ENCODE measurements around the gene SLC9A7.

- TF ChIP-seq CHD2 (IDR thresholded peaks at IDR 0.05; ENCODE audit: low read length, partially characterized antibody) (no peak), JUN (IDR thresholded peaks at IDR 0.05) (no peak), CTCF (IDR thresholded peaks at IDR 0.05) (no peak), TFCP2L1 (CRISPR knock-in tag; IDR thresholded peaks at IDR 0.05) (no peak), REST (IDR thresholded peaks at IDR 0.05) (no peak), EP300 (IDR thresholded peaks at IDR 0.05) (no peak), POLR2A (IDR thresholded peaks at IDR 0.05; ENCODE audit: low read length) (no peak), ATOH8 (CRISPR knock-in tag; IDR thresholded peaks at IDR 0.05; ENCODE audit: low read depth) (no peak), RCOR1 (IDR thresholded peaks at IDR 0.05; ENCODE audit: low read depth, low read length) (no peak), BHLHE40 (IDR thresholded peaks at IDR 0.05; ENCODE audit: low read depth, low read length) (no peak), RNF2 (IDR thresholded peaks at IDR 0.05; ENCODE audit: borderline replicate concordance, low read depth) (no peak), MYC (IDR thresholded peaks at IDR 0.05; ENCODE audit: borderline replicate concordance, low read length) (no peak), CBX2 (IDR thresholded peaks at IDR 0.05; ENCODE audit: borderline replicate concordance, low read depth) (no peak)
- TF ChIP-seq, protein P1, sequence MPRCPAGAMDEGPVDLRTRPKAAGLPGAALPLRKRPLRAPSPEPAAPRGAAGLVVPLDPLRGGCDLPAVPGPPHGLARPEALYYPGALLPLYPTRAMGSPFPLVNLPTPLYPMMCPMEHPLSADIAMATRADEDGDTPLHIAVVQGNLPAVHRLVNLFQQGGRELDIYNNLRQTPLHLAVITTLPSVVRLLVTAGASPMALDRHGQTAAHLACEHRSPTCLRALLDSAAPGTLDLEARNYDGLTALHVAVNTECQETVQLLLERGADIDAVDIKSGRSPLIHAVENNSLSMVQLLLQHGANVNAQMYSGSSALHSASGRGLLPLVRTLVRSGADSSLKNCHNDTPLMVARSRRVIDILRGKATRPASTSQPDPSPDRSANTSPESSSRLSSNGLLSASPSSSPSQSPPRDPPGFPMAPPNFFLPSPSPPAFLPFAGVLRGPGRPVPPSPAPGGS (IDR thresholded peaks at IDR 0.05), result no peak
These were observed 115.3 kb downstream of the SLC9A7 start for GRCh38 chrX:46643636-46644035.
